Activated T-helper 2 cell treated with anti-CD3 and anti-CD28 coated beads, Interferon-gamma antibody, Interleukin-2, Interleukin-4, amounts not matched to agents 10 μg/mL and 5 μg/mL and 100 μg/mL, durations not matched to agents 14 hours and 24 hours and 36 hours (primary cell): ENCODE data around the gene RFX8. TPM values are rescaled to one million over a fixed set of nuclear protein-coding genes. Genes with fewer than 3 reads are reported as not detected.

ENCODE experiments used
- total RNA-seq: library from RNA; stranded (reverse); gene quantifications from 2 replicates; pipeline ENCODE4 v1.2.3, GENCODE V29; 2022

The RFX8 gene
- total RNA-seq, 1 donor from 2014 or later = 1.6 TPM

Other genes with a start within 250 kb of the RFX8 start
- 64.0 and 77.6 TPM in 2 replicates for gene CNOT11, start 222.2 kb downstream of the RFX8 start, total RNA-seq
- 50.4 and 54.9 TPM in 2 replicates for gene RNF149, start 166.4 kb downstream of the RFX8 start, total RNA-seq
- gene CREG2, start 87.6 kb downstream of the RFX8 start, total RNA-seq = not detected in 2 replicates
- gene MAP4K4, start 222.6 kb upstream of the RFX8 start, total RNA-seq = 36.8 and 40.6 TPM in 2 replicates